ENCODE measurements around the gene SIRT7.

DNA sequence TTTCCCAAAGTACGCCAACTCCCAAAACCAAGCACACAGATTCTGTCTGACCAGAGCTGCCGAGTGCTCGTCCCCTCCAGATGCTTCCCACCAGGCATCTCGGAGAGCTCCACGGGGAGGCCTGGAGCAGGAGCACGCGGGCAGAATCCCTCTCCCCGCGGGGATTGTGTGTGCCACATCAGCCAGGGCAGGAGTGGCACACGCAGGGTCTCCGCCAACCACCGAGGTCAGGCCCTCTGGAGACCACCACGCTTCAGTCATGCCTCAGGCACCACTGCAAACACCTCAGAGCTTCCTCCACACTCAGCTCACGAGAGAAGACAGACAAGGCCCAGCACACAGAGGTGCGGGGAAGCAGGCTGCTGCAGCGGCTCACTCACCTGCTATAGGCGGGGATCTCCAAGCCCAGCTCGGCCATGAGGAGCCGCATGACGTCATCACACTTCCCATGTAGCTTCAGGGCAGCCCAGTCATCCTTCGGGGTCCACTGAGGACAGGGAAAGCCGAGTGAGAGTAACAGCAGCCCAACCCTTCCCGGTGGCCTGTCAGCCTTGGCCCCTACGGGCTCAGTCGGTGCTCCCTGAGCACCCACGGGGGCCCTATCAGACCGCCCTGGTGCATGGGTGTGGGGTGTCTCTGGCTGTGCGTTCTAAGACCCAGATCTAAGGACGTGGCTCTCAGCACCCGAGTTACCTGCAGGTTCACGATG is 4.4 kb downstream of the SIRT7 start:
- TF ChIP-seq, protein P1, sequence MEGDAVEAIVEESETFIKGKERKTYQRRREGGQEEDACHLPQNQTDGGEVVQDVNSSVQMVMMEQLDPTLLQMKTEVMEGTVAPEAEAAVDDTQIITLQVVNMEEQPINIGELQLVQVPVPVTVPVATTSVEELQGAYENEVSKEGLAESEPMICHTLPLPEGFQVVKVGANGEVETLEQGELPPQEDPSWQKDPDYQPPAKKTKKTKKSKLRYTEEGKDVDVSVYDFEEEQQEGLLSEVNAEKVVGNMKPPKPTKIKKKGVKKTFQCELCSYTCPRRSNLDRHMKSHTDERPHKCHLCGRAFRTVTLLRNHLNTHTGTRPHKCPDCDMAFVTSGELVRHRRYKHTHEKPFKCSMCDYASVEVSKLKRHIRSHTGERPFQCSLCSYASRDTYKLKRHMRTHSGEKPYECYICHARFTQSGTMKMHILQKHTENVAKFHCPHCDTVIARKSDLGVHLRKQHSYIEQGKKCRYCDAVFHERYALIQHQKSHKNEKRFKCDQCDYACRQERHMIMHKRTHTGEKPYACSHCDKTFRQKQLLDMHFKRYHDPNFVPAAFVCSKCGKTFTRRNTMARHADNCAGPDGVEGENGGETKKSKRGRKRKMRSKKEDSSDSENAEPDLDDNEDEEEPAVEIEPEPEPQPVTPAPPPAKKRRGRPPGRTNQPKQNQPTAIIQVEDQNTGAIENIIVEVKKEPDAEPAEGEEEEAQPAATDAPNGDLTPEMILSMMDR (IDR thresholded peaks at IDR 0.05): no peak
- TF ChIP-seq ZNF263 (CRISPR knock-in tag; IDR thresholded peaks at IDR 0.05; ENCODE audit: low read depth): no peak
- TF ChIP-seq, protein P2, sequence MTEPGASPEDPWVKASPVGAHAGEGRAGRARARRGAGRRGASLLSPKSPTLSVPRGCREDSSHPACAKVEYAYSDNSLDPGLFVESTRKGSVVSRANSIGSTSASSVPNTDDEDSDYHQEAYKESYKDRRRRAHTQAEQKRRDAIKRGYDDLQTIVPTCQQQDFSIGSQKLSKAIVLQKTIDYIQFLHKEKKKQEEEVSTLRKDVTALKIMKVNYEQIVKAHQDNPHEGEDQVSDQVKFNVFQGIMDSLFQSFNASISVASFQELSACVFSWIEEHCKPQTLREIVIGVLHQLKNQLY (CRISPR knock-in tag; IDR thresholded peaks at IDR 0.05): no peak
